Prostate gland (tissue), 2 donors: ENCODE measurements around the gene PFDN1. TPM values are rescaled to one million over a fixed set of nuclear protein-coding genes. Genes with fewer than 3 reads are reported as not detected.

Experiments used
- DNase-seq: peaks from one replicate; pipeline ENCODE4 v3.0.0-alpha.2; 2019; ENCODE audit warnings: low spot score
- H3K27ac ChIP-seq, 2 donors: fragments of 200-600 bp; sonication (generic); 2 replicates each; pipeline ENCODE4 v1.5.1; 2017 to 2019
- H3K27me3 ChIP-seq: fragments of 200-600 bp; sonication (generic); replicated peaks from 2 replicates; pipeline ENCODE4 v1.5.1; 2019; ENCODE audit not compliant: insufficient read depth
- H3K36me3 ChIP-seq, 2 donors: fragments of 200-600 bp; sonication (generic); 1 replicate in 1 of 2; 2 replicates in 1 of 2; pipeline versions ENCODE4 v1.5.1 to v1.8.1; 2017 to 2019
- H3K4me1 ChIP-seq: fragments of 200-600 bp; sonication (generic); replicated peaks from 2 replicates; pipeline ENCODE4 v1.5.1; 2019
- H3K4me3 ChIP-seq, 2 donors: fragments of 200-600 bp; sonication (generic); 2 replicates each; pipeline ENCODE4 v1.5.1; 2017 to 2019
- H3K9me3 ChIP-seq: fragments of 200-600 bp; sonication (generic); 2 replicates; pipeline ENCODE4 v1.5.1; 2017
- CTCF ChIP-seq, 4 experiments: fragments of 200-600 bp in 2 of 4; fragments of 450-650 bp in 2 of 4; sonication (generic) in 2 of 4; IDR thresholded peaks; 1 replicate in 3 of 4; 2 replicates in 1 of 4; pipeline ENCODE4 v1.5.1; 2016 to 2019; ENCODE audit warnings: antibody characterized with exemption in 4 of 4, mild to moderate bottlenecking in 2 of 4, moderate library complexity in 2 of 4
- POLR2A ChIP-seq: fragments of 450-650 bp; IDR thresholded peaks from one replicate; pipeline ENCODE4 v1.6.1; 2016; ENCODE audit warnings: antibody characterized with exemption, mild to moderate bottlenecking
- POLR2AphosphoS5 ChIP-seq: sonication (generic); formaldehyde crosslinking; IDR thresholded peaks from one replicate; pipeline ENCODE4 v1.6.1; 2017; ENCODE audit warnings: antibody characterized with exemption
- WGBS: methylation state at CpG from one replicate; pipeline ENCODE4 v1.1.5; 2018; 5-methylcytosine and 5-hydroxymethylcytosine counted together
- intact Hi-C: fragments of 100-400 bp; cut with DNase I; formaldehyde crosslinking; loops from one replicate; pipeline ENCODE4 v1.14.2; 2022
- total RNA-seq, 2 donors: library from RNA; depleted of rRNA; stranded (reverse); fragments of >200 nt; gene quantifications; one replicate each; pipeline ENCODE4 v1.1.0, GENCODE V29; 2016

The PFDN1 gene
- total RNA-seq, 2 donors from 2014 or later: 88.0 to 145 TPM

DNA sequence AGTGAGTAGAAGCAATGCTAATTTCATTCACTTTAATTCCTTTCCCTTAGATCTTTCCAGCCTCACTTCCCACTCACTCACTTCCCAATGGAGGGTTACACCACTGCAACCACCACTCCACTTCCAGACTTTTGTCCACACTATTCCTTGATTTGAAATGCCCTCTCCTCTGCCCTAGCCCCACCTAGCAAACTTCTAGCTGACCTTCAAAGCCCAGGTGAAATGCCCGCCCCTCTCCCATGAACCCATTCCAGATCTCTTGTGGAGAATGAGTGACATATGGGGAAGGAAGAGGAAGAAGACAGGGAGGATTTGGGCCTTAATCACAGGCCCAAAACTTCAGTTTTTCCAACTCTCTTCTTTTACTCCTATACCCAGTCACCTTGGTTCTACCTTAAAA, 37.1 kb downstream of the PFDN1 start:
- Histone ChIP-seq H3K27ac (no peak overlapping the region), H3K36me3 (no peaks in the 10 kb centered on the region)
- intact Hi-C loops: no loop called here

GRCh38 chr5:140262839-140263238, 40.1 kb downstream of the PFDN1 start:
- DNase-seq: no peak
- Histone ChIP-seq H3K4me3 (no peak overlapping the region), H3K27me3 (no peaks in the 10 kb centered on the region), H3K4me1 (peaks cover 2% of the 10 kb centered on the region), H3K9me3 (no peaks in the 10 kb centered on the region), H3K36me3 (no peaks in the 10 kb centered on the region), H3K27ac (no peak overlapping the region)
- intact Hi-C loops: no loop called here
- WGBS: 40% methylated on average over 3 of the region's 3 CpGs
- no peak for TF ChIP-seq CTCF (IDR thresholded peaks at IDR 0.05)
- no peak for TF ChIP-seq POLR2AphosphoS5
- no peak for TF ChIP-seq POLR2A

More for the DNA sequence above, 37.1 kb downstream of the PFDN1 start:
- H3K4me1 ChIP-seq: peaks cover 2% of the 10 kb centered on the region
- no peak overlapping the region for H3K4me3 ChIP-seq
- WGBS: 96% methylated on average over 1 of the region's 1 CpG
- no peak for DNase-seq
- TF ChIP-seq POLR2AphosphoS5: no peak
- no peak for TF ChIP-seq CTCF (IDR thresholded peaks at IDR 0.05)
- H3K9me3 ChIP-seq: no peaks in the 10 kb centered on the region
- no peaks in the 10 kb centered on the region for H3K27me3 ChIP-seq

DNA sequence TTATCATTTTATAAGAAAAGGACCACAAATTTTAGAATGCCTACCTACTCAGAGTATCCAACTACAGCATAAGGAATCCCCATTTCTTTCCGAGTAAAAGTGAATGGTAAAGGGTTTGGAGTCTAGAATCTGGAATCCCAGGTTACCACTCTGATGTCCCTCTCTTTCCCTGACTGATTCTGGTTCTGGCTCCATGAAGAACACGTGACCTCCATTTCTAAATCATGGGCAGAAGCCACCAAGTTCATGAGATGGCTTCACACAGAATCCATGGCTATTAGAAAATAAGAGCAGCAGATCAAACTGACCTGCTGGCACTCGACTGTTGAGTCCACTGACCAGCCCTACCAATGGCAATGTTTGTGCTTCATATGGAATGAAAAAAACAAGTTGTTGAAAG, 40.7 kb downstream of the PFDN1 start:
- no peaks in the 10 kb centered on the region for H3K9me3 ChIP-seq
- WGBS: 79% methylated on average over 3 of the region's 3 CpGs
- H3K4me1 ChIP-seq: peaks cover 2% of the 10 kb centered on the region
- no peak for DNase-seq
- no peaks in the 10 kb centered on the region for H3K36me3 ChIP-seq
- peak overlapping the region in 1 of 2 donors; percentile 60 for H3K27ac ChIP-seq
- H3K4me3 ChIP-seq: no peak overlapping the region
- intact Hi-C loops: no loop called here
- H3K27me3 ChIP-seq: no peaks in the 10 kb centered on the region
- TF ChIP-seq POLR2AphosphoS5 (no peak), CTCF (IDR thresholded peaks at IDR 0.05) (no peak), POLR2A (no peak)

DNA sequence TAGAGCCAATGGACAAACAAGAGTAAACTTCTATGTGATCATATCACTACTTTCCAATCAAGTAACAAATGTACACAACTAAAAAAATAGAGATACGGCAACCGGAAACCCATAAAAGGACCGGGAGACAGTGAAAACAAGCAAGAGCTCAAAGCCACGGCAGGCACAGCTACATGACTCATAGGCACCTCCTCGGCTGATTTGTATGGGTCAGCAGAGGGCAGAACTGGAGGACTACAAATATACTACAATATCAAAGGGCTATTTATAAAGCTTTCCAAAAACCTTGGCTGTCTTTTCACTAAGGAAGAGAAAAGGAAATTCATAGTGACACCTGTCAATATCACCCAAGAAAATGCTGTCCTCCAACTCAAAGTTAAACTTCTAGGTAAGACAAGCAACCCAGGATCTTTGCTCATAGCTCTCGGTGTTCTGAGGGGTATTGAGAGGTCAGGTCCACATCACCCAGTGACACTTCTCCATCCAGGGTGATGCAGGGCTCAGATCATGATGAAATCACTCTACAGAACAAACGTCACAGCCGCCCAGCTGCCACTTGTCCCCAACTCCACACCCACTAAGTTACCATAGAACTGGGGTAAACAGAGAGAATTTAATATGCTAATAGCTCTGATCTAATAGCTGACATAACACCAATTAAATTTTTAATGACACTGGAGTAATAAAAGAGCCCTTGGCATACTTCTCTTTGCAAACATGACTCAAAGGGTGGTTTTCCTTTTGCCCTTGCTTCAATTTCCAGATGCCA, 41.3 kb downstream of the PFDN1 start:
- H3K36me3 ChIP-seq: no peaks in the 10 kb centered on the region
- 15% methylated on average over 8 of the region's 8 CpGs for WGBS
- peak overlapping the region; percentile 35 to 60 for H3K27ac ChIP-seq
- peak; percentile 87 for DNase-seq
- TF ChIP-seq POLR2AphosphoS5 (peak; percentile 80), CTCF (IDR thresholded peaks at IDR 0.05) (no peak)
- intact Hi-C loops: no loop called here
- no peak overlapping the region for H3K4me3 ChIP-seq
- H3K27me3 ChIP-seq: no peaks in the 10 kb centered on the region
- no peaks in the 10 kb centered on the region for H3K9me3 ChIP-seq
- H3K4me1 ChIP-seq: peaks cover 2% of the 10 kb centered on the region

DNA sequence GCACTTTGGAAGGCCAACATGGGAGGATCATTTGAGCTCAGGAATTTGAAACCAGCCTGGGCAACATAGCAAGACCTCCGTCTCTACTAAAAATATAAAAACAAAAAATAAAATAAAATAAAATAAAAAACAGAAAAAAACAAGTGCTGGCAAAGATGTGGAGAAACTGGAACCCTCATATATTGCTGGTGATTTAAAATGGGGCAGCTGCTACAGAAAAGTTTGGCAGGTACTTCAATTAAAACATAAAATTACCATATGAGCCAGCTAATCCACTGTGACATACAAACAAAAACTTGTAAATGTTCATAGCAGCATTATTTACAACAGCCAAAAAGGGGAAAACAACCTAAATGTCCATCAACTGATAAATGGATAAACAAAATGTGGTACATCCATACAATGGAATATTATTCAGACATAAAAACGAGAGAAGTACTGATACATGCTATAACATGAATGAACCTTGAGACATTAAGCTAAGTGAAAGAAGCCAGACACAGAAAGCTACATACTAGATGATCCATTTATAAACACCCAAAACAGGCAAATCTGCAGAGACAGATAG, 42.7 kb downstream of the PFDN1 start:
- no peak overlapping the region for H3K27ac ChIP-seq
- no peak for TF ChIP-seq POLR2AphosphoS5
- no peak for TF ChIP-seq POLR2A
- no peak for TF ChIP-seq CTCF (IDR thresholded peaks at IDR 0.05)
- no peaks in the 10 kb centered on the region for H3K9me3 ChIP-seq
- no peaks in the 10 kb centered on the region for H3K36me3 ChIP-seq
- H3K4me3 ChIP-seq: no peak overlapping the region
- no peaks in the 10 kb centered on the region for H3K27me3 ChIP-seq
- H3K4me1 ChIP-seq: peaks cover 2% of the 10 kb centered on the region
- 95% methylated on average over 2 of the region's 2 CpGs for WGBS
- intact Hi-C loops: no loop called here
- no peak for DNase-seq
